HCT116 (cell line): ENCODE measurements around the gene FCAMR. TPM values are rescaled to one million over a fixed set of nuclear protein-coding genes. Genes with fewer than 3 reads are reported as not detected.

Source experiments
- ATAC-seq: fragments of 200-7000 bp; cut with Tn5 transposase; 2 replicates; pipeline ENCODE4 v1.9.1; 2020; ENCODE audit warnings: mild to moderate bottlenecking, moderate library complexity
- BruUV-seq: library from RNA; stranded (reverse); fragments of 400-500 nt; replicated peaks from 2 replicates; lab custom pipeline; 2021; lab: Mats Ljungman, UMichigan
- CTCF ChIA-PET: fragments of 300-600 bp; sonication (Branson Sonifier 250); formaldehyde crosslinking; loops from one replicate; lab custom pipeline; 2021; ENCODE audit warnings: antibody characterized with exemption; lab: Charles Lee
- POLR2A ChIA-PET: fragments of 300-600, 350-600 bp; sonication (Branson Sonifier 250); formaldehyde crosslinking; loops from one replicate; lab custom pipeline; 2021; ENCODE audit warnings: antibody characterized with exemption; lab: Charles Lee
- RAD21 ChIA-PET, 2 experiments: fragments of 300-600 bp; sonication (Branson Sonifier 250); formaldehyde crosslinking; loops; one replicate each; lab custom pipeline; 2023; ENCODE audit warnings: low total read pairs in 2 of 2; ENCODE audit not compliant: uncharacterized antibody in 2 of 2, unreplicated experiment in 2 of 2, low non-redundant PET in 1 of 2; lab: Charles Lee
- DNase-seq: peaks from one replicate; pipeline ENCODE4 v3.0.0-alpha.2; 2010; ENCODE audit warnings: low read depth, low spot score
- H2AFZ ChIP-seq: fragments of 200-600 bp; shearing (Covaris generic), sonication (generic); 2 replicates; pipeline ENCODE4 v1.6.1; 2017; ENCODE audit warnings: low read depth, mixed run types, mixed read lengths, antibody characterized with exemption, low read length; ENCODE audit not compliant: poor library complexity, severe bottlenecking
- H3K27ac ChIP-seq: 2 replicates; pipeline ENCODE4 v1.5.1; 2012; ENCODE audit warnings: low read depth, low read length
- H3K27me3 ChIP-seq: fragments of 200-600 bp; sonication (generic); 2 replicates; pipeline ENCODE4 v1.6.1; 2016; ENCODE audit warnings: mixed run types, low read length, mixed read lengths; ENCODE audit not compliant: insufficient read depth
- H3K36me3 ChIP-seq, 2 experiments: fragments of 200-500 bp in 1 of 2; fragments of 200-600 bp in 1 of 2; sonication (Bioruptor generic) in 1 of 2; sonication (generic) in 1 of 2; 2 replicates each; pipeline versions ENCODE4 v1.5.1 to v1.6.1; 2014 to 2016; ENCODE audit warnings: low read length in 2 of 2, inconsistent platforms in 1 of 2, mixed read lengths in 1 of 2, mixed run types in 1 of 2; ENCODE audit not compliant: insufficient read depth in 2 of 2, control insufficient read depth in 1 of 2
- H3K4me1 ChIP-seq, 2 experiments: fragments of 200-600 bp in 1 of 2; sonication (generic) in 1 of 2; 2 replicates each; pipeline versions ENCODE4 v1.5.1 to v1.6.1; 2012 to 2017; ENCODE audit warnings: low read length in 2 of 2, inconsistent platforms in 1 of 2, mild to moderate bottlenecking in 1 of 2, mixed read lengths in 1 of 2, mixed run types in 1 of 2, moderate library complexity in 1 of 2; ENCODE audit not compliant: insufficient read depth in 2 of 2, control insufficient read depth in 1 of 2
- H3K4me2 ChIP-seq: fragments of 200-600 bp; sonication (generic); 2 replicates; pipeline ENCODE4 v1.6.1; 2017; ENCODE audit warnings: mixed run types, low read length, mixed read lengths
- H3K4me3 ChIP-seq, 2 experiments: fragments of 200-600 bp in 1 of 2; sonication (generic) in 1 of 2; replicated peaks in 1 of 2; 2 replicates each; pipeline ENCODE4 v1.5.1; 2011 to 2016; ENCODE audit warnings: low read length in 2 of 2, control low read depth in 1 of 2, low read depth in 1 of 2, mild to moderate bottlenecking in 1 of 2, mixed read lengths in 1 of 2, mixed run types in 1 of 2
- H3K79me2 ChIP-seq: fragments of 200-600 bp; sonication (generic); 2 replicates; pipeline ENCODE4 v1.6.1; 2017; ENCODE audit warnings: mild to moderate bottlenecking, mixed run types, low read length, moderate library complexity, mixed read lengths; ENCODE audit not compliant: insufficient read depth
- H3K9ac ChIP-seq: fragments of 200-600 bp; sonication (generic); 2 replicates; pipeline ENCODE4 v1.6.1; 2016; ENCODE audit warnings: low read length, mixed read lengths
- H3K9me2 ChIP-seq: fragments of 200-600 bp; sonication (generic), shearing (Covaris generic); 2 replicates; pipeline ENCODE4 v1.6.1; 2017; ENCODE audit warnings: mixed run types, mild to moderate bottlenecking, moderate library complexity; ENCODE audit not compliant: insufficient read depth
- H3K9me3 ChIP-seq, 2 experiments: fragments of 200-500 bp in 1 of 2; fragments of 200-600 bp in 1 of 2; sonication (Bioruptor generic) in 1 of 2; sonication (generic) in 1 of 2; 2 replicates each; pipeline ENCODE4 v1.6.1; 2014 to 2017; ENCODE audit warnings: low read length in 2 of 2, mixed read lengths in 2 of 2, inconsistent platforms in 1 of 2, low read depth in 1 of 2, mild to moderate bottlenecking in 1 of 2, mixed run types in 1 of 2, moderate library complexity in 1 of 2; ENCODE audit not compliant: control insufficient read depth in 1 of 2, insufficient read depth in 1 of 2
- H4K20me1 ChIP-seq: fragments of 200-600 bp; sonication (generic), shearing (Covaris generic); 2 replicates; pipeline ENCODE4 v1.6.1; 2017; ENCODE audit warnings: mixed run types, mild to moderate bottlenecking, moderate library complexity; ENCODE audit not compliant: insufficient read depth
- EZH2 ChIP-seq: fragments of 200-600 bp; sonication (generic); IDR thresholded peaks from 2 replicates; pipeline ENCODE4 v1.6.1; 2017; ENCODE audit warnings: antibody characterized with exemption, mixed run types
- RAD21 ChIP-seq: IDR thresholded peaks from 2 replicates; pipeline ENCODE4 v1.6.1; 2012; ENCODE audit warnings: low read depth, mild to moderate bottlenecking
- TCF7L2 ChIP-seq: IDR thresholded peaks from 2 replicates; pipeline ENCODE4 v1.7.0; 2011; ENCODE audit warnings: borderline replicate concordance, inconsistent platforms; ENCODE audit not compliant: insufficient read depth, insufficient read length; ENCODE audit errors: extremely low read depth
- YY1 ChIP-seq: IDR thresholded peaks from 2 replicates; pipeline ENCODE4 v1.6.1; 2011; ENCODE audit warnings: low read length, low read depth, moderate library complexity, mild to moderate bottlenecking; ENCODE audit not compliant: insufficient replicate concordance; ENCODE audit errors: extremely low read depth
- intact Hi-C: fragments of 100-400 bp; cut with micrococcal nuclease; formaldehyde crosslinking; loops from 2 replicates; pipeline ENCODE4 v1.10.0; 2022
- total RNA-seq: library from RNA; stranded (reverse); gene quantifications from one replicate; pipeline ENCODE4 v1.2.1, GENCODE V29; 2021; ENCODE audit not compliant: unreplicated experiment
- TF ChIP-seq, protein P1 (sequence below), 3 experiments: fragments of 200-600 bp in 1 of 3; sonication (generic) in 1 of 3; IDR thresholded peaks in 2 of 3; conservative IDR thresholded peaks in 1 of 3; 2 replicates each; pipeline ENCODE4 v1.5.1; 2012 to 2017; ENCODE audit warnings: low read depth in 2 of 3, low read length in 2 of 3, antibody characterized with exemption in 1 of 3, borderline replicate concordance in 1 of 3, control low read depth in 1 of 3, mild to moderate bottlenecking in 1 of 3, mixed read lengths in 1 of 3, mixed run types in 1 of 3, moderate library complexity in 1 of 3; ENCODE audit not compliant: insufficient read depth in 1 of 3
- TF ChIP-seq, protein P2 (sequence below): IDR thresholded peaks from 2 replicates; pipeline ENCODE4 v1.6.1; 2012

Gene FCAMR
- total RNA-seq, 1 experiment from 2014 or later, result not detected

DNA sequence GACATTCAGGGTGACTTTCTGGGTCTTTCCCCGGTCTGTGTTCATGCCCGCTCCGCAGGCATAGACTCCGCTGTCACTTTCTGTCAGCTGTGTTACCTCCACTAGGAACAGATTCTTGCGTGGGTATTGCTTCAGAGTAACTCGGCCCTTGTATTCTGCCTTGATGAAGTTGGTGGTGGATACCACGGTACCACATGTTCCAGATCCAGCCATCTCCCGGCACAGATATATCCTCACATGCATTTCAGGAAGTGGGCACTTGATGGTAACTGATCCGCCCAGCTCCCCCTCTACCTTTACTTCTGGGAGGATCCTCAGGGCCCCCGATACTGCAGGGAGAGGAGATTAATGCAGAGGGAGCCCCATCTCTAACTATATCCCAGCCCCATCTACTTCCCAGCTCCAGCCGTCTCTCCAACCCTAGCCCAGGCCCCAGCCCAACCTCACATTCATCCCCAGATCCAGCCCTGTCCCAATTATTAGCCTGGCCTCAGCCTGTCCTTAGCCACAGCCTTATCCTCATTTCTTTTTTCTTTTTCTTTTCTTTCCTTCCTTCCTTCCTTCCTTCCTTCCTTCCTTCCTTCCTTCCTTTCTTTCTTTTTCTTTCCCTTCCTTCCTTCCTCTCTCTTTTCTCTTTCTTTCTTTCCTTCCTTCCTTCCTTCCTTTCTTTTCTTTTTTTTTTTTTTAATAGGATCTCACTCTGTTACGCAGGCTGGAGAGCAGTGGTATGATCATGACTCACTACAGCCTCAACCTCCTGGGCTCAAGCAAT lies 56.3 kb downstream of the FCAMR start (continued):
- TF ChIP-seq, protein P1, sequence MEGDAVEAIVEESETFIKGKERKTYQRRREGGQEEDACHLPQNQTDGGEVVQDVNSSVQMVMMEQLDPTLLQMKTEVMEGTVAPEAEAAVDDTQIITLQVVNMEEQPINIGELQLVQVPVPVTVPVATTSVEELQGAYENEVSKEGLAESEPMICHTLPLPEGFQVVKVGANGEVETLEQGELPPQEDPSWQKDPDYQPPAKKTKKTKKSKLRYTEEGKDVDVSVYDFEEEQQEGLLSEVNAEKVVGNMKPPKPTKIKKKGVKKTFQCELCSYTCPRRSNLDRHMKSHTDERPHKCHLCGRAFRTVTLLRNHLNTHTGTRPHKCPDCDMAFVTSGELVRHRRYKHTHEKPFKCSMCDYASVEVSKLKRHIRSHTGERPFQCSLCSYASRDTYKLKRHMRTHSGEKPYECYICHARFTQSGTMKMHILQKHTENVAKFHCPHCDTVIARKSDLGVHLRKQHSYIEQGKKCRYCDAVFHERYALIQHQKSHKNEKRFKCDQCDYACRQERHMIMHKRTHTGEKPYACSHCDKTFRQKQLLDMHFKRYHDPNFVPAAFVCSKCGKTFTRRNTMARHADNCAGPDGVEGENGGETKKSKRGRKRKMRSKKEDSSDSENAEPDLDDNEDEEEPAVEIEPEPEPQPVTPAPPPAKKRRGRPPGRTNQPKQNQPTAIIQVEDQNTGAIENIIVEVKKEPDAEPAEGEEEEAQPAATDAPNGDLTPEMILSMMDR (IDR thresholded peaks at IDR 0.05 in 2 of 3, conservative IDR thresholded peaks at IDR 0.05 in 1 of 3; ENCODE audit: borderline replicate concordance in 1 of 3, insufficient read depth in 1 of 3, low read depth in 2 of 3, low read length in 2 of 3), result no peak
- TF ChIP-seq, protein P2, sequence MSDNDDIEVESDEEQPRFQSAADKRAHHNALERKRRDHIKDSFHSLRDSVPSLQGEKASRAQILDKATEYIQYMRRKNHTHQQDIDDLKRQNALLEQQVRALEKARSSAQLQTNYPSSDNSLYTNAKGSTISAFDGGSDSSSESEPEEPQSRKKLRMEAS, result no peak

DNA sequence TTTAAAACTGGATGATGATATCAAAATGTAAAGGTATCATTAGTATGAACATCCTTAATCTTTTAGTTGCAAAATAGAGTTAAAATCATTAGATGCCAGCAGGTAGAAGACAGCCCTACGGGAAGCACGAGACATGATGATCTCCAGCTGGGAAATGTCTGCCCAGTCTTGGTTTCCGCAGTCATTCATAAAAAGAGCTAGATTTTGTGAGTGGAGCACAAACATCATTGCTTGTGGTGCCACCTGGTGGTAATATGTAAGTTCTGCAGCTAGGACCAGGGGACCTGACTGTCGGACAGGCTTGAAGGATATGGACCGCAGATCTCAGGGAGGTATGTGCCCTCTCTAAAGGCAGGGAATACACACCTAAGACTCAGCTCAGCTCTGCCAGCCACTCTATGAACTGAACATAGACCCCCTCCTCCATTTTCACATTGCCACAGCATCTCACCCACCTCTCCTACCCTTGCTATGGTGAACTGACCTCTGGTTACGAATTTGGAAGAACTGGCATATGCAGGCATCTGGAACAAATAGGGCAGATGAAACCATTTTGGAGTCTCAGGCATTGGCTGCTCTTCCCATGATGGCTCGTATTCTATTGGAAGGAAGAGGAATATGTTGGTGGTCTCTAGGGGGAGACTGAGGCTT lies 57.7 kb downstream of the FCAMR start:
- no TSS peak for BruUV-seq
- RAD21 ChIA-PET, result interaction anchor here (0.7 to 1.7 kb wide), 9 partner anchors 56 to 587 kb away, joined by 3 to 9 read pairs (median 5); no protein-coding TSS in a partner anchor

More for the DNA sequence above, 57.7 kb downstream of the FCAMR start:
- Histone ChIP-seq H3K79me2 (no peaks in the 10 kb centered on the region), H4K20me1 (no peaks in the 10 kb centered on the region), H3K9me2 (no peaks in the 10 kb centered on the region), H3K27ac (no peak overlapping the region), H3K27me3 (no peaks in the 10 kb centered on the region; the same call in 1 of the 2 replicates), H3K9ac (no peak overlapping the region), H3K4me3 (no peak overlapping the region), H2AFZ (peak overlapping the region; percentile 5), H3K4me1 (peaks cover 0 to 20% of the 10 kb centered on the region in 2 experiments; a peak in 2 of 4 replicates), H3K4me2 (0 out of 2 replicates have a peak overlapping the region, but pooled peaks have one; percentile 0), H3K9me3 (no peaks in the 10 kb centered on the region), H3K36me3 (no peaks in the 10 kb centered on the region)
- DNase-seq (peak; percentile 64), ATAC-seq (peak; percentile 57)
- TF ChIP-seq, protein P1 (IDR thresholded peaks at IDR 0.05 in 2 of 3, conservative IDR thresholded peaks at IDR 0.05 in 1 of 3; ENCODE audit: borderline replicate concordance in 1 of 3, insufficient read depth in 1 of 3, low read depth in 2 of 3, low read length in 2 of 3), result peak; percentile 78 to 80 (median 79)
- peak; percentile 88 for TF ChIP-seq RAD21
- no peak for TF ChIP-seq TCF7L2
- TF ChIP-seq EZH2, result no peak
- peak; percentile 48 for TF ChIP-seq YY1
- ChIA-PET CTCF (interaction anchor here (0.7 to 3.0 kb wide), 51 partner anchors 9 to 587 kb away, joined by 3 to 48 read pairs (median 4); partner anchors contain the start of genes C1orf116, DYRK3, EIF2D and FCMR), POLR2A (no interaction called here)
- intact Hi-C loops, result loop anchor here (1.0 to 5.0 kb wide), 7 partner anchors 47 to 435 kb away; partner anchors contain the start of gene IL20
